KG1 (cell line): ENCODE results near the gene SCGB3A1.

Experiments
- DNase-seq: peaks from one replicate; lab custom pipeline; 2025; lab: John Stamatoyannopoulos, UW

Gene SCGB3A1

DNA sequence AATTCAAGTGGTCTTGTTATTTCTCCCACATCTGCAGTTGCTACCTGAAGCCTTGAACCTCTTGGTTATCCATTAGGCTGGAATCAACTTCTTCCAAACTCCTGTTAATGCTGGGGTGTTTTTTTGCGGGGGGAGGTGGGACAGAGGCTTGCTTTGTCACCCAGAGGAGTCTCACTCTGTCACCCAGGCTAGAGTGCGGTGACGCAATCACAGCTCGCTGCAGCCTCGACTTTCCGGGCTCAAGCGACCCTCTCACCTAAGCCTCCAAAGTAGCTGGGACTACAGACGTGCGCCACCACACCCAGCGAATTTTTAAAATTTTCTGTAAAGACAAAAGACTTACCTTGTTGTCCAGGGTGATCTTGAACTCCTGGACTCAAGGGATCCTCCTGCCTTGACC lies 4.4 kb downstream of the SCGB3A1 start:
- DNase-seq = no peak

DNA sequence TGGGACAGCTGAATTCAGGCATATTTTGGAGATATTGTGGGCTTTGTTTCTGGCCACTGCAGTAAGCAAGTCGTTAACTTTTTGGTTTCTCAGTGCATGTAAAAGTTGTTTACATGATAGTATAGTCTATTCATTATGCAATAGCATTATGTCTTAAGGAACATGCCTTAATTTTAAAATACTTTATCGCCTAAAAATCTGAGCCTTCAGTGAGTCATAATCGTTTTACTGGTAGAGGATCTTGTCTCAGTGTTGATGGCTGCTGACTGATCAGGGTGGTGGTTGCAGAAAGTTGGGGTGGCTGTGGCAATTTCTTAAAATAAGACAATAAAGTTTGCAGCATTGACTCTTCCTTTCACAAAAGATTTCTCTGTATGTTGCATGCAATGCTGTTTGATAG lies 5.1 kb downstream of the SCGB3A1 start:
- DNase-seq = no peak

DNA sequence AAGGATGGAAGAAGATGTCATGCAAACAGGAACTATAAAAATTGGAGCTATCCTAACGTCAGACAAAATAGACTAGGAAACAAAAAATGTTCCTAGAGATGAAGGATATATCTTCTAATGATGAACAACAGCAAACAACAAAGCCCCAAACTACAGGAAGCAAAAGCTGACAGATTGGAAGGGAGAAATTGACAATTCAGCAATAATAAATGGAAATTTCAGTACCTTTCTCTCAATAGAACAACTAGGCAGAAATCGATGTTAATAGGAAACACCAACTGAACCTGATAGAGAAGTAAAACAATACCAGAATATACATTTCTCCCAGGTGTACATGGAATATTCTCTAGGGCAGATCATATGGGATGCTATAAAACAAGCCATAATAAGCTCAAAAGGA lies 7.6 kb downstream of the SCGB3A1 start:
- DNase-seq = no peak

DNA sequence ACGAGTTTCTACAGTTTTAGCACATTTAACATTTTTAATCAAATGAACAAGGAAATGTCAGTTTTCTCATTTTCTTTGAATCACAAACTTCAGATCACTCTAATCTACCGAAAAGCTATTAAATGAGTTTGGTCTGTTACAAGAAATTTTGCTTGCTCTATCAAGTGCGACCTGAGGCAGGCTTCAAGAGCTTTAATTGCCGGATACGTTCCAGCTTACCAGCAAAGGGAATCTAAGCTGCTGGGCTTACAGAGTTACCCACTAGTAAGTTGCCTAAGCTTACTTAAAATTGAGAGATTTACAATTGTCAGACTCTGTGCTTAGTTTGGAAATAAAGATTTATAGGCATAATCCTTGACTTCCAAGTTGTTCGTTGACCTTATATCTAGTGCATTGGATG lies 10.6 kb downstream of the SCGB3A1 start:
- DNase-seq = no peak

DNA sequence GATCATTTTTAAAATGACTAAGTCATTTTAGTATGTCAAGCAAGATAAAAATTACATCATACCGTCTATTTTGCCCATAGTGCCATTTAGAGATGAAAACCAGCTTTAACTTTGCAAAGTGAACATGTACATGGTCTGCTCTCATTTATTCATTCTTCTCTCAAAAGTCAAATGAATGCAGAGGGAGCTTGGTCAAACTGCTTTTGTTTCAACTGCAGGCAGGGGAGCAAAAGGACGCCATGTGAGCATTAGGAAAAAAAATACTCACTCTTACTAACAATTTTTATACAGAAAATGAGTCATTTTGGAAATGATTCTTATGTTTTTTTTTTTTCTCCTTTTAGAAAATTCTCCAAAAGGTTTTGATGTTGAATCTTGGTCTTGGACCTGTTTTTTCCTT lies 15.7 kb downstream of the SCGB3A1 start:
- DNase-seq = no peak

DNA sequence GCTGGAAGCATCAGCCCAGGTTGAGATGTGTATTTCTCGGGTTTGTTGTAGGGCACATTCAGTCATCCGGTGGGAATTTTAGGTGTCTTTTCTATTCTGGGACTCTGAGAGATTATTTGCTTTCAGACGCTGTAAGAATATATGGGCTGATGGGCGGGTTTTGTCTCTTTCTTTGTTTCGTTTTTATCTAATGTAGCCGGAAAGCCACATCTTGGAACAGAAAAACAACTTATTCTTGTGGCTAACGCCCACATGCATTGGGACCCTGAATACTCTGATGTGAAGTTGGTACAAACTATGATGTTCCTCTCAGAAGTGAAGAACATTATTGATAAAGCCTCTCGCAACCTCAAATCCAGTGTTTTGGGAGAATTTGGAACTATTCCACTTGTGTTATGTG lies 22.4 kb downstream of the SCGB3A1 start:
- no peak for DNase-seq

DNA sequence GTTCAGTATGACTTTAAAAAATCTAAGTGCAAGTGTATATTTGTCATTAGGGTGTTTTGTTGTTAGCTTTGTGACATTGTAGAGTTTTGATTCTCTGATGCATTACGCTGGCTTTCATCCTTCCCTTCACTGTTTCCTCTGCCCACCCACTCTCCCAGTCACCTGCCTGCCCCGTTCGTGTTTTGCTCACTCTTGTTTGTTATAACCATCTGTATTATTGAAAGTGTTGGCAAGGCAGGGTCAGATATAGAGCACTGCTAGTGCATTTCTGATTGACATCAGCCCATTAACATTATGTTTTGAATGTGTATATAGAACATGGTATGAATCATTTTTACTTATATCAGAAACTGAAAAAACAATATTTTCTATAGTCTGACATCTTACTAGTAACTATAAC lies 27.3 kb downstream of the SCGB3A1 start:
- no peak for DNase-seq

DNA sequence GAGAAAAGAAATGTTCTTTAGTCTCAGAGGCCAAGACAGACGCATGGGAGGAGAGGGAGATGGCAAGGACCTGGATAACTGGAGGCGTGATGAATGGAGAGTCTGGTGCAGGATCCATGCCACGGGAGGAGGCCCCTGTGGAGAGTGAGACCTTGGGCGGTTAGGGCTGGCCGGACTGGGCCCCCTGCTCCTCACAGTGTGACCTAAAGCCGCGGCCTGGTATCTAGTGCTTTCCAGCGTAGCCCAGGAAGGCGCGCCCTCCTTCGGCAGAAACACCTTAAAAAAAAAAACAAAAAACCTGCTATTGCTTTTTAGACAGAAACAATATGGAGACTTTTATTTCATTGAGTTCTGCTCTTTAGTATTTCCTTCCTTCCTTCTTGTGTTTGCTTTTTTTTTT lies 33.1 kb downstream of the SCGB3A1 start:
- DNase-seq = no peak

DNA sequence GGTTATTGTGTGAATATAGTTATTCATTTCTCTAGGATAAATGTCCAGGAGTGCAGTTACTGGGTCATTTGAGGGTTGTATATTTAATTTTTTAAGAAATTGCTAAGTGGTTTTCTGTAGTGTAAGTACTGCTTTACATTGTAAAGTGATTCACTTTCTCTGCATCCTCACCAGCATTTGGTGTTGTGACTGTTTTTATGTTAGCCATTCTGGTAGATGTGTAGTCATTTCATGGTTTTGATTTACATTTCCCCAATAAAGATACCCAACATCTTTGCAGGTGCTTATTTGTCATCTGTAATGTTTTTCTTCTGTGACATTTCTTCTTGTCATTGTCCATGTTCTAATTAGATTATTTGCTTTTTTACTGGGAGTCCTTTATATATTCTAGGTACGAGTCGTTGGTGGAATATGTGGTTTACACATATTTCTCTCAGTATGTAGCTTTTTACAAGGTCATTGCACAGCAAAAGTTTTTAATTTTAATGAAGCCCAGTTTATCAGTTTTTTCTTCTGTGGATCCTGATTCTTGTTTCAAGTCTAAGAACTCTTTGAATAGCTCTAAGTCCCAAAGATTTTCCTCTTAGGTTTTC lies 34.0 kb downstream of the SCGB3A1 start:
- DNase-seq = no peak

DNA sequence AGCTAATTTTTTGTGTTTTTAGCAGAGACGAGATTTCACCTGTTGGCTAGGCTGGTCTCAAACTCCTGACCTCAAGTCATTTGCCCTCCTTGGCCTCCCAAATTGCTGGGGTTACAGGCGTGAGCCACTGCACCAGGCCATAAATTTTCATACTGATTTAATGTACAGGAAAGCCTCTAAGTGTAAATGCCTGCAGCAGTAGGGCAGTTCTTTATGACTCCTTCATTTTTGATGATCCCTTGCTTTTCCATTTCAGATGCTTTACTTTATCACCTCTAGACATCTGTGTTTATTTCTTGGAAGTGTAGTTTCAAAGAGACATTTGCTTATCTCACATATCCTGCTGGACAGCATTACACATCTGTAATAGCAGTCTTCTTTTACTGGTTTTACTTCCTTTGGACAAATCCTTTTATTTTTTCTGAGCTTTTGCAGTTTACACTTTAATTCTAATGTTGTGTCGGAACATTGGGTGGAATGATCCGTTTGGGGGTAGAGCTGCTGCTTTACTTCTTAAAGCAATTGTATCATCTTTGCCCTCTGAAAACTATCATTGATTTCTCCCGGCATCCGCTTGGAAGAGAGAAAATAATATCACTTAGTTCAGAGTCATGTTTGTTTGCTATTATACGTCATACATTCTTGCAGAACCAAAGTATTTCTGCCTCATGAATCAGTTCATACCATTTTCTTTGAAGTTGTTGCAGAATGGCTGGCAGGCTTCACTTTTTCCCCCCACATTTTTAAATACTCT lies 36.0 kb downstream of the SCGB3A1 start:
- DNase-seq = no peak

DNA sequence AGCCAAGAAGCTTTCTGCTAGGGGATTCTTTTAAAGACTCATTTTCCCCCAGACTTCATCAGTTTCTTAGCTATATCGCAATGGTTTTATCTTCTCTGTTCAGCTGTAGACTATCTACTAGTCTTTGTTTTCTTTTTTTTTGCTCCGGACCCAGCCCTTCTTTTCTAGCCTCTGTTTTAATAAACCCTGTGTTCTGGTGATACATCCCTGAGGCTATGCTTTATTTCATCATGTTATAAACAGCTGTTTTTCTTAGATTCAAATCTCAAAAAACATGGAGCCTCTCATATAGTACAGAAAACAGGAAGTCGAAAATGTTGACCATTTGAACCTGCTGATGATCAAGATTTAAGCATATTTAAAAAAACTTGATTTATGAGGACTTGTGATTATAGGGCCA lies 37.8 kb downstream of the SCGB3A1 start:
- DNase-seq = no peak

DNA sequence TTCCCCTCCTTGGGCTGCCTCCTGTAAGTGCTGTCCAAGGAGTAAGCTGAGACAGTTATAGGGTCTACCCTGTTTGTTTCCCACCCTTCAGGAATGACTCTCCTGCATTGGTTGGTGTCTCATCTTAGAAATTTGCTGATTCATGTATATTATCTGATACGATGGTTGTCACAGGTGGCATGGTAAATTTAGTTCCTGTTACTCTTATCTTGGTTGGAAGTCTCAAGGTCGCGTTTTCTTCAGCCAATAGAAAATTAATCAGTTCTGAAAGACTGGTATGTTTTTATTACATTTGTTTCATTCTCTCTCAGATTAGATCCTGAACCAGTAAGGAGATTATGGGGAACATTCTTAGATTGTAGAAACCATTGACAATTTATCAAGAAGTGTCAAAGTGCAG lies 42.7 kb downstream of the SCGB3A1 start:
- DNase-seq = no peak

DNA sequence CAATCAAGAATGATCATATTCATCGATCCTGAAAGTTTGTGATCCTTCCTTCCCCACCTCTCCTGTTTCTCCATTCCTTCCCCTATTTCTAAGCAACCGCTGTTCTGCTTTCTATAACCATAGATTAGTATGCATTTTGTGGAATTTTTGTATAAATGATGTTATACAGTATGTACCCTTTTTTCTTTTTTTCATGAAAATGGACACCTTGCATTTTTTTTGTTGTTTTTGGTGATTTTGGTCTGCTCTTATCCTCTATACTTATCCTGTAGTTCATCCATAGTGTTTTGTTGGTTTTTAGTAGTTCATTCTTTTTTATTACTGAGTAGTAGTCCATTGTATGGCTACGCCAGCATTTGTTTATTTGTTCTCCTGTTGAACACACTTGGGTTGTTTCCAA lies 46.1 kb downstream of the SCGB3A1 start:
- DNase-seq = no peak

DNA sequence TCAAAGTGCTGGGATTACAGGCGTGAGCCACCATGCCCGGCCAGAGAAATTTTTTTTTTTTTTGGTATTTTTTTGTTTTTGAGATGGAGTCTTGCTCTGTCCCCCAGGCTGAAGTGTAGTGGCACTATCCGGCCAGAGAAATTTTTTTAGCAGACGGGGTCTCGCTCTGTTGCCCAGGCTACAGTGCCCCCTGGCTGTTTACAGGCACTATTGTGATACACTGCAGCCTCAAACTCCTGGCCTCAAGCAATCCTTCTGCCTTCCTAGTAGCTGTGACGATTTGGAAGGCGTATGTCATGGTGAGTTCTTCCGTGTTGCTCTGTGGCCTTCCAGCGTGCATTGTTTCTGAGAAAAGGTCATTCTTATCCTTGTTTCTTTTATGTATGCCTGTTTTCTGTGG lies 49.6 kb downstream of the SCGB3A1 start:
- DNase-seq = no peak
